ENCODE results near the gene PPFIA3.

PPFIA3 gene

DNA sequence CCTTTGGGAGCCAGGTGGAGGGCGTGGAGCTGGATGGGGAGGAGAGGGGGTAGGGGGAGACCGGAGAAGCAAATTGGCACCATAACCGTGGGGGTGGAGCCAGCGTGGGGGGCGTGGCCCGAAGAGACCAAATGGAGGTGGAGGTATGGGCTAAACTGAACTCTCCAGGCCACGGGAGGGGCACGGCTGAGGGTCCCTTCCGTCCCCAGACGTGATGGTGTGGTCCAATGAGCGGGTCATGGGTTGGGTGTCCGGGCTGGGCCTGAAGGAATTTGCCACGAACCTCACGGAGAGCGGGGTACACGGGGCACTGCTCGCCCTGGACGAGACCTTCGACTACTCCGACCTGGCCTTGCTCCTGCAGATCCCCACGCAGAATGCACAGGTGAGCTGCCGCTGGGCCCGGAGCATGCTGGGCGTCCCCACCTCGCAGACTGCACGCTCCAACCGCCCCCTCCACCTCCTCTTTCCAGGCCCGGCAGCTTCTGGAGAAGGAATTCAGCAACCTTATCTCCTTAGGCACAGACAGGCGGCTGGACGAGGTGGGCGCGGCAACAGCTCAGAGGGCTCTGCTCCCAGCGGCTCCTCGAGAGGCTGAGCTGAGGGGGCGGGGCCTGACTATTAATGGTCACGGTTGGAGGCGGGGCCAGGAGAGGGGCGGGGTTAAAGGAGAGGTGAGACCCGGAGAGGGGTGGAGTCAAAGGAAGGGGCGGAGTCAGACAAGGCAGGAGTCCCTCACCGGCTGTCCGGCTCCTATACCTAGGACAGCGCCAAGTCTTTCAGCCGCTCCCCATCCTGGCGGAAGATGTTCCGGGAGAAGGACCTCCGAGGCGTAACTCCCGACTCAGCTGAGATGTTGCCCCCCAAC lies 29.7 kb downstream of the PPFIA3 start:
- Histone ChIP-seq H4K8ac (ENCODE audit: low read length) (peak overlapping the region; percentile 24), H3K18ac (ENCODE audit: low read depth in 1 of 2, low read length in 2 of 2) (peak overlapping the region; percentile 37 to 94), H3K27ac (ENCODE audit: low read length, poor library complexity, severe bottlenecking) (peak overlapping the region; percentile 15), H3K4me3 (ENCODE audit: insufficient read depth in 1 of 2, low read depth in 1 of 2, low read length in 2 of 2) (peak overlapping the region; percentile 65 to 99), H3K9ac (ENCODE audit: low read length) (peak overlapping the region; percentile 93), H3K79me1 (replicated peaks; ENCODE audit: low read length, poor library complexity, severe bottlenecking) (no peaks in the 10 kb centered on the region), H3K4ac (ENCODE audit: low read depth in 1 of 2, low read length in 2 of 2) (peak overlapping the region in 1 of 2 experiments; percentile 43), H3K9me3 (ENCODE audit: control insufficient read depth, low read length) (no peaks in the 10 kb centered on the region), H2AK5ac (ENCODE audit: low read length, severe bottlenecking) (no peak overlapping the region), H3K4me2 (ENCODE audit: low read length, poor library complexity, severe bottlenecking) (peak overlapping the region; percentile 75), H3K36me3 (ENCODE audit: control insufficient read depth in 1 of 2, insufficient read depth in 2 of 2, low read depth in 1 of 2, low read length in 2 of 2) (no peaks in the 10 kb centered on the region), H2AFZ (ENCODE audit: low read depth, low read length) (peak overlapping the region; percentile 92), H3K27me3 (ENCODE audit: control insufficient read depth in 1 of 2, insufficient read depth in 1 of 2, low read length in 2 of 2) (peaks cover 4 to 16% of the 10 kb centered on the region in 2 experiments), H4K91ac (ENCODE audit: low read length) (no peak overlapping the region), H2BK5ac (ENCODE audit: low read depth, low read length, poor library complexity, severe bottlenecking) (no peak overlapping the region), H2BK12ac (ENCODE audit: low read length in 2 of 2) (peak overlapping the region; percentile 15 to 38), H3K23ac (ENCODE audit: low read length in 2 of 2) (peak overlapping the region in 1 of 2 experiments; percentile 73), H2BK120ac (ENCODE audit: low read depth, low read length) (no peak overlapping the region), H3K14ac (ENCODE audit: low read length in 2 of 2) (no peak overlapping the region), H2BK15ac (ENCODE audit: low read depth, poor library complexity, severe bottlenecking) (peak overlapping the region; percentile 73), H3K4me1 (ENCODE audit: control insufficient read depth, insufficient read depth, low read depth, low read length) (peaks cover 33% of the 10 kb centered on the region)
- peak; percentile 95 for DNase-seq
- under 1% methylated on average over 45 of the region's 49 CpGs for WGBS

DNA sequence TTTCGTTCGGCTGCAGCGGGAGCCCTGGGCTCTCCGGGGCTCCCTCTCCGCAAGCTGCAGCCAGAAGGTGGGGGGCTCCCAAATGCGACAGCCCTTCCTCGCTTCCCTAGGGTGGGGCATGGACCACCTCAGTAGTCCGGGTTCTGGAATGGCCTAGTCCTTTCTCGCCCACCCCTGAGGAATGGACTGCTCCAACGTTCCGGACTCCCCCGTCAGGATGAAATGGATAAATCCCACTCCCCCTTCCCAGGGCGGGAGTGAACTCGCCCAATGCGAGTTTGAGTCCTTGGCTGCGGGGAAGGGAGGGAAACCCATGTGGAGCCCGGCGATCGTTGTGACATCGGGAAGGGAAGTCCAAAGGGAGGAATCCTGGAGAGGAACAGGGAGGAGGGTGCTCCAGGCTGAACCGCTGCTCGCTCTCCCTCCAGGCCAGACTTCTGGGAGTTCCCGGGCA lies 30.3 kb downstream of the PPFIA3 start:
- DNase-seq: peak; percentile 93
- Histone ChIP-seq H2BK120ac (ENCODE audit: low read depth, low read length) (peak overlapping the region; percentile 21), H3K23ac (ENCODE audit: low read length in 2 of 2) (peak overlapping the region in 1 of 2 experiments; percentile 66), H3K14ac (ENCODE audit: low read length in 2 of 2) (peak overlapping the region in 1 of 2 experiments; percentile 37), H2AK5ac (ENCODE audit: low read length, severe bottlenecking) (no peak overlapping the region), H3K4me2 (ENCODE audit: low read length, poor library complexity, severe bottlenecking) (peak overlapping the region; percentile 75), H4K91ac (ENCODE audit: low read length) (peak overlapping the region; percentile 87), H2AFZ (ENCODE audit: low read depth, low read length) (peak overlapping the region; percentile 72), H4K8ac (ENCODE audit: low read length) (peak overlapping the region; percentile 27), H3K36me3 (ENCODE audit: control insufficient read depth in 1 of 2, insufficient read depth in 2 of 2, low read depth in 1 of 2, low read length in 2 of 2) (no peaks in the 10 kb centered on the region), H3K27me3 (ENCODE audit: control insufficient read depth in 1 of 2, insufficient read depth in 1 of 2, low read length in 2 of 2) (peaks cover 4 to 16% of the 10 kb centered on the region in 2 experiments), H3K4me1 (ENCODE audit: control insufficient read depth, insufficient read depth, low read depth, low read length) (peaks cover 33% of the 10 kb centered on the region), H2BK5ac (ENCODE audit: low read depth, low read length, poor library complexity, severe bottlenecking) (no peak overlapping the region), H3K4ac (ENCODE audit: low read depth in 1 of 2, low read length in 2 of 2) (peak overlapping the region; percentile 43 to 88), H2BK15ac (ENCODE audit: low read depth, poor library complexity, severe bottlenecking) (peak overlapping the region; percentile 73), H3K79me1 (replicated peaks; ENCODE audit: low read length, poor library complexity, severe bottlenecking) (no peaks in the 10 kb centered on the region), H3K9me3 (ENCODE audit: control insufficient read depth, low read length) (no peaks in the 10 kb centered on the region), H3K4me3 (ENCODE audit: insufficient read depth in 1 of 2, low read depth in 1 of 2, low read length in 2 of 2) (peak overlapping the region; percentile 65 to 99), H2BK12ac (ENCODE audit: low read length in 2 of 2) (peak overlapping the region; percentile 49 to 75), H3K18ac (ENCODE audit: low read depth in 1 of 2, low read length in 2 of 2) (peak overlapping the region; percentile 82 to 94), H3K27ac (ENCODE audit: low read length, poor library complexity, severe bottlenecking) (peak overlapping the region; percentile 15), H3K9ac (ENCODE audit: low read length) (peak overlapping the region; percentile 93)
- 0% methylated on average over 17 of the region's 23 CpGs for WGBS

DNA sequence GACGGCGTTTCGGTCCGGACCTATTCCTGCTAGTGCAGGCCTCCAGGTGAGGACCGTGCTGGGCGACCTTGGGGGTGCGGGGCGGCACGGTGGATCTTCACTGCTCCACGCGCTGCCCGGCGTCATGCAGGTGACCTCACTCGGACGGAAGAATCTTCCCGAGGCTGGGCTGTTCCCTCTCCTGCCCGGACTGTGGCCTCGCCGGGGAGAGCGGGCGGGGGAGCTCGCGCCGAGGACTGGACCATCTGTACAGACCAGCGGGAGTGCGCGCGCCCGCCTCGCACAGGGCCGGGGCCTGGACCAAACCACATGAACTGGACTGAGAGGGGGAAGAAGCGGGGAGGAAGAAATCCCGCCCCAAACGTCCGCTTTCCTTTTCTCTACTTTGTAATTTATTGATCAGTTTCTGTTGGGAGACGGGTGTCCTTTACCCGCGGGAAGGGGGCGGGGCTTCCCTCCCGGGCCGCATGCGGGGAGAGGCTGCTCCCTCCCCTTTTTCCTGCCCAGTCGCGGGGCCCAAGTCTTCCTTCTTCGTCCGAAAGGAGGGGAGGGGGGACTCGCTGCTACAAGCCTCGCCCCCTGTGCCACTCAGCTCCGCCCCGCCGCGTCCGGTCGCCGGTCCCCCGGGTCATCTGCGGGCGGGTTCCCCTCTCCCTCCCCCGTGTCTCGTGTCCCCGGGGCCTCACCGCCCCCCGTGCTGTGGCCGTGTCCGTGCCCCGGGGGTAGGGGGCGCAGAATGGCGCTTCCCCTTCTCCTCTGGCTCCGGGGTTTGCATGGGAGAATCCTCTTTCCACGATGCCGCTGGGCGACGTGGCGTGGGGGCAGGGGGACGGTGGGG lies 31.0 kb downstream of the PPFIA3 start:
- Histone ChIP-seq H3K79me1 (replicated peaks; ENCODE audit: low read length, poor library complexity, severe bottlenecking) (no peaks in the 10 kb centered on the region), H3K4me1 (ENCODE audit: control insufficient read depth, insufficient read depth, low read depth, low read length) (peaks cover 33% of the 10 kb centered on the region), H3K23ac (ENCODE audit: low read length in 2 of 2) (peak overlapping the region; percentile 43 to 78), H2BK15ac (ENCODE audit: low read depth, poor library complexity, severe bottlenecking) (peak overlapping the region; percentile 91), H3K27ac (ENCODE audit: low read length, poor library complexity, severe bottlenecking) (no peak overlapping the region), H4K91ac (ENCODE audit: low read length) (peak overlapping the region; percentile 91), H3K9ac (ENCODE audit: low read length) (peak overlapping the region; percentile 93), H3K14ac (ENCODE audit: low read length in 2 of 2) (peak overlapping the region in 1 of 2 experiments; percentile 78), H4K8ac (ENCODE audit: low read length) (peak overlapping the region; percentile 87), H2BK120ac (ENCODE audit: low read depth, low read length) (peak overlapping the region; percentile 81), H3K27me3 (ENCODE audit: control insufficient read depth in 1 of 2, insufficient read depth in 1 of 2, low read length in 2 of 2) (peaks cover 4 to 16% of the 10 kb centered on the region in 2 experiments), H3K18ac (ENCODE audit: low read depth in 1 of 2, low read length in 2 of 2) (peak overlapping the region; percentile 94 to 96), H2BK12ac (ENCODE audit: low read length in 2 of 2) (peak overlapping the region; percentile 69 to 75), H3K9me3 (ENCODE audit: control insufficient read depth, low read length) (no peaks in the 10 kb centered on the region), H3K36me3 (ENCODE audit: control insufficient read depth in 1 of 2, insufficient read depth in 2 of 2, low read depth in 1 of 2, low read length in 2 of 2) (no peaks in the 10 kb centered on the region), H3K4ac (ENCODE audit: low read depth in 1 of 2, low read length in 2 of 2) (peak overlapping the region; percentile 76 to 88), H2BK5ac (ENCODE audit: low read depth, low read length, poor library complexity, severe bottlenecking) (peak overlapping the region; percentile 5), H3K4me3 (ENCODE audit: insufficient read depth in 1 of 2, low read depth in 1 of 2, low read length in 2 of 2) (peak overlapping the region; percentile 65 to 99), H3K4me2 (ENCODE audit: low read length, poor library complexity, severe bottlenecking) (peak overlapping the region; percentile 75), H2AFZ (ENCODE audit: low read depth, low read length) (peak overlapping the region; percentile 80), H2AK5ac (ENCODE audit: low read length, severe bottlenecking) (no peak overlapping the region)
- WGBS: under 1% methylated on average over 46 of the region's 75 CpGs
- peak; percentile 91 for DNase-seq
